Coronary artery (tissue), 2 donors: ENCODE results near the gene SIX4.

ENCODE experiments used
- DNase-seq: peaks from one replicate; pipeline ENCODE4 v3.0.0-alpha.2; 2017; ENCODE audit warnings: low spot score
- H3K27ac ChIP-seq, 2 donors: fragments of 200-600 bp; sonication (generic); one replicate each; pipeline ENCODE4 v1.5.1; 2016 to 2019
- H3K4me3 ChIP-seq: fragments of 200-600 bp; sonication (generic); 2 replicates; pipeline ENCODE4 v1.5.1; 2016; ENCODE audit warnings: mild to moderate bottlenecking, moderate library complexity
- CTCF ChIP-seq: fragments of 200-600 bp; sonication (generic); IDR thresholded peaks from one replicate; pipeline ENCODE4 v1.5.1; 2019; ENCODE audit warnings: antibody characterized with exemption

SIX4 gene

DNA sequence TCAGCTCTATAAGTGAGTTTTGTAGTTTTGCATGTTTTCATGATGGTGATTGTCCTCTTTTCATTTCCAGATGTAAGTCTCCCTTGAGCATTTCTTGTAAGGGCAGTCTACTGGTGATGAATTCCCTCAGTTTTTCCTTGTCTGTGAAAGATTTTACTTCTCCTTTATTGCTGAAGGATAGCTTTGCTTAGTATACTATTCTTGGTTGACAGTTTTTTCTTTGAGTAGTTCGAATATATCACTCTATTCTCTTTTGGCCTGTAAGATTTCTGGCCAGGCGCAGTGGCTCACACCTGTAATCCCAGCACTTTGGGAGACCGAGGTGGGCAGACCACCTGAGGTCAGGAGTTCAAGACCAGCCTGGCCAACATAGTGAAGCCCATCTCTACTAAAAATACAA, 23.6 kb downstream of the SIX4 start:
- no peak overlapping the region for H3K4me3 ChIP-seq
- TF ChIP-seq CTCF = no peak
- no peak for DNase-seq

DNA sequence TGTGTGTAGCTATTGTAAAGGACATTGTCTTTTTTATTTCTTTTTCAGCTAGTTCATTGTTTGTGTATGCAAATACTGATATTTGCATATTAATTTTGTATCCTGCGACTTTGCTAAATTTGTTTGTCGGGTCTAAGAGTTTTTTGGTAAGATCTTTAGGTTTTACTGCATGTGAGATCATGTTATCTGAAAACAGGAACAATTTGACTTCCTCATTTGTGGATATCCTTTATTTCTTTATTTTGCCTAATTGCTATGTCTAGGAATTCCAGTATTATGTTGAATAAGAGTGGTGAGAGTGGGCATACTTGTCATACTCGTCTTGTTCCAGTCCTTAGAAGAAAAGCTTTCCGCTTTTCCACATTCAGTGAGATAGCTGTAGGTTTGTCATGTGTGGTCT, 28.8 kb downstream of the SIX4 start:
- no peak overlapping the region for H3K27ac ChIP-seq
- no peak for TF ChIP-seq CTCF
- no peak overlapping the region for H3K4me3 ChIP-seq
- DNase-seq = no peak

More for the DNA sequence above, 23.6 kb downstream of the SIX4 start:
- no peak overlapping the region for H3K27ac ChIP-seq

DNA sequence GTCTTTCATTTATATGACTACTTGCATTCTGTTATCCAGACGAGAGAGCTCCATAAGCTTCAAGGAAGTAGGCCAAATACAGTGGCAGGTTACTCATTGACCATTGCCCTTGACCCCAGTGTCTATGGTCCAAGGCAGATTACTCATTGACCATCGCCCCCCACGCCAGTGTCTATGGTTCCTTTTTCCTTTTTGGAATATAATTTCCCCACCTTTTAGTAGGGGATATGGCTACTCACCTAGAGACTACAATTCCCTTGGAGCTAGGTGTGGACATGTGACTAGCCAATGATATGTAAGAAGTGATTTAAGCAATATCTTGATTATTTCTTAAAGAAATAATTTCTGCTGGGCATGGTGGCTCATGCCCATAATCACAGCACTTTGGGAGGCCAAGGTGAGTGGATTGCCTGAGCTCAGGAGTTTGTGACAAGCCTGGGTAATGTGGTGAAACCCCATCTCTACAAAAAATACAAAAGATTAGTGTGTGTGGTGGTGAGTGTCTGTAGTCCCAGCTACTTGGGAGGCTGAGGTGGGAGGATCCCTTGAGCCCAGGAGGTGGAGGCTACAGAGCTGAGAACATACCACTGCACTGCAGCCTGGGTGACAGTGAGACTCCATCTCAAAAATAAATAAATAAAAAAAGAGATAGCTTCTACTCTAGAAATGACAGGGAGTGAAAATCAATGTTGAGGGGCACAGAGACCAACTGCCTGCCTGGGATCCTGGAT, 32.6 kb downstream of the SIX4 start:
- TF ChIP-seq CTCF = no peak
- H3K27ac ChIP-seq = no peak overlapping the region
- DNase-seq = no peak
- no peak overlapping the region for H3K4me3 ChIP-seq

GRCh38 chr14:60686865-60687264, 37.3 kb downstream of the SIX4 start:
- DNase-seq = no peak
- no peak overlapping the region for H3K27ac ChIP-seq
- no peak overlapping the region for H3K4me3 ChIP-seq
- no peak for TF ChIP-seq CTCF

DNA sequence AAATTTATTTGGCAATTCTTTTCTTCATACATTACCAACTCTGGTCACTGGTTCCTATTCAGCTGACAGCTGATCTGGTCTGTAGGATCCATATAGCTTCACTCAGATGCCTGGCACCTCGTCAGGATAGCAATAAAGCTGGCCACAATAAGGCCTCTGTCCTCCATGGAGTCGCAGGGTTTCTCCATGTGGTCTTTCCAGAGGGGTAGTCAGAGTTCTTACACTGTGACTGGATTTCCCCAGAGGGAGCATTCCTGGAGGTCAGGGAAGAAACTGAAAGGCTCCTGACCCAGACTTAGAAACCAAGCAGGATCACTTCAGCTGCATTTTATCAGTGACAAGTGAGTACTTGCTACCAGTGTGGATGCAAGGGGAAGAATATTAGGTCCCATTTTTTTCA, 39.9 kb downstream of the SIX4 start:
- no peak for TF ChIP-seq CTCF
- DNase-seq = no peak
- H3K27ac ChIP-seq = no peak overlapping the region
- H3K4me3 ChIP-seq = no peak overlapping the region

DNA sequence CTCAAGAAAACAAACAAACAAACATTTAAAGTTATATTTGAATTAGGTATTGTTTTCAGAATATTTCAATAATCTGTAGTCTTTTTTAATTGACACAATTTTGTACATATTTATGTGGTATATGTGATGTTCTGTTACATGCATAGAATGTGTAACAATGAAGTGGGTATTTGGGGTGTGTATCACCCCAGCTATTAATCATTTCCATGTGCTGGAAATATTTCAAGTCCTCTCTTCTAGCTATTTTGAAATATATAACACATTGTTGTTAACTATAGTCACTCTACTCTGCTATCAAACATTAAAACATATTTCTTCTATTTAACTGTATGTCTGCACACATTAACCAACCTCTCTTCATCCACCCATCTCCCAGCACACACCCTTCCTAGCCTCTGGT, 42.9 kb downstream of the SIX4 start:
- no peak for DNase-seq
- no peak overlapping the region for H3K27ac ChIP-seq
- no peak overlapping the region for H3K4me3 ChIP-seq
- TF ChIP-seq CTCF = no peak

- no peak for TF ChIP-seq CTCF
- no peak for DNase-seq
- no peak overlapping the region for H3K4me3 ChIP-seq
- no peak overlapping the region for H3K27ac ChIP-seq
Observed at GRCh38 chr14:60680511-60680910, 43.6 kb downstream of the SIX4 start.
